ENCODE data around the gene NT5DC2.

The NT5DC2 gene

DNA sequence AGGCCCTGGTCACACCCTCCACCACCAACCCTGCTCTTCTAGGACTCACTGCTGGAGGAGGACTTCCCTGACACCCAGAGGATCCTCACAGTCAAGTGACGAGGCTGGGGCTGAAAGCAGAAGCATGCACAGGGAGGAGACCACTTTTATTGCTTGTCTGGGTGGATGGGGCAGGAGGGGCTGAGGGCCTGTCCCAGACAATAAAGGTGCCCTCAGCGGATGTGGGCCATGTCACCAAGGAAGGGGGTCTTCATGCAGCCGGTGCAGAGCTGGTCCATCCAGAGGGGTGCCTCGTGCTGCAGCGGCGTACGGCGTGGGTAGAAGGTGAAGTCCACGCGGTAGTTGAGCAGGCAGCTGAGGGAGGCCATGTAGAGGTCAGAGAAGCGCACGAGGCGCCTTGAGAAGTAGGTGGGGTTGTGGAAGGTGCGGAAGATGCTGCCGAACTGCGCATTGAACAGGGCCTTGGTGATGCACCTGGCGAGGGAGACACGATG lies 9.4 kb downstream of the NT5DC2 start:
- no peak for DNase-seq

DNA sequence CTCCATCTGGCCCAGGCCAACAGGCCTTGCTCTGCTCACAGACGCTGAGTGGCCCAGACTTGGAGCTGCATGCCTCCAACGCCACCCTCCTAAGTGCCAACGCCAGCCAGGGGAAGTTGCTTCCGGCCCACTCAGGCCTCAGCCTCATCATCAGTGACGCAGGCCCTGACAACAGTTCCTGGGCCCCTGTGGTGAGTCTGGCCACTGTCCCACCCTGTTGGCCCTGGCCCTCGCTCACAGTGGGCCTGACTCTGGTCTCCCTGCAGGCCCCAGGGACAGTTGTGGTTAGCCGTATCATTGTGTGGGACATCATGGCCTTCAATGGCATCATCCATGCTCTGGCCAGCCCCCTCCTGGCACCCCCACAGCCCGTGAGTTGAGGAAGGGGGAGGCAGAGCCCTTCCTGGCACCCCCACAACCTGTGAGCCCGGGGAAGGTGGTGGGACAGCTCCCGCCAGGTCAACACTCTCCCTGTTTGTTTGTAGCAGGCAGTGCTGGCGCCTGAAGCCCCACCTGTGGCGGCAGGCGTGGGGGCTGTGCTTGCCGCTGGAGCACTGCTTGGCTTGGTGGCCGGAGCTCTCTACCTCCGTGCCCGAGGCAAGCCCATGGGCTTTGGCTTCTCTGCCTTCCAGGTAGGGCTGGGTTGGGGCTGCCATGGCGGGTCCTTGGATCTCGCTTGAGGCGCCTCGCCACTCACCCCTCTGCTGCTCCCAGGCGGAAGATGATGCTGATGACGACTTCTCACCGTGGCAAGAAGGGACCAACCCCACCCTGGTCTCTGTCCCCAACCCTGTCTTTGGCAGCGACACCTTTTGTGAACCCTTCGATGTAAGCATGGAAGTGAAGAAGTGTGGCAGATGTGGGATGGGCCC lies 10.0 kb downstream of the NT5DC2 start:
- DNase-seq = no peak

DNA sequence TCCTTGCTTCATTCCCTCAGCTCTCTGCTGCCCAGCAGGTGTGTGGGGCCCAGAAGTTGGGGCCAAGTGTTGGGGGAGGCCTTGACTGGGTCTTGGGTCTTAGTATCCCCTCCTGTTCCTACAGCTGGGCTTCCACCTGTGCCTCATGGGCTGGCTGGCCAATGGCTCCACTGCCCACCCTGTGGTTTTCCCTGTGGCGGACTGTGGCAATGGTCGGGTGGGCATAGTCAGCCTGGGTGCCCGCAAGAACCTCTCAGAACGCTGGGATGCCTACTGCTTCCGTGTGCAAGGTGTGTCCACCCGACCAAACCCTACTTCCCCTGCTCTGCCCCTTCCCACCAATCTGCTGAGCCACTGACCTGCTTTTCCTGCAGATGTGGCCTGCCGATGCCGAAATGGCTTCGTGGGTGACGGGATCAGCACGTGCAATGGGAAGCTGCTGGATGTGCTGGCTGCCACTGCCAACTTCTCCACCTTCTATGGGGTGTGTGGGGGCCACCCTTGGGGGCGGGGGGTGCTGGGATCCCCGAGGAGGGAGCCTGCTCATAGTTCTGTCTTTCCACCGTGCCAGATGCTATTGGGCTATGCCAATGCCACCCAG lies 10.9 kb downstream of the NT5DC2 start:
- DNase-seq = no peak

GRCh38 chr3:52521881-52522650 lies 11.6 kb downstream of the NT5DC2 start:
- DNase-seq = no peak

DNA sequence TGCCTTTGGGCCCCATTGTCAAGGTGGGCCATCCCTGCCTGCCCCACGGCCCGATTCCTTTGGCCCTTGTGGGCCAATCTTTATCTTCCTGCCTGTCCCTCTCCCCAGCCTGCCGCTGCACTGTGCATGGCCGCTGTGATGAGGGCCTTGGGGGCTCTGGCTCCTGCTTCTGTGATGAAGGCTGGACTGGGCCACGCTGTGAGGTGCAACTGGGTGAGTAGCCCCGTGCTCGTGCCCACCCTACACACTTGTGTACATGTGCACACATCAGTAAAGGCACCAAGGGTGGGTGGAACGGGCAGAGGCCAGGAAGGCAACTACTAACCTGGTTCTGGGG lies 12.2 kb downstream of the NT5DC2 start:
- DNase-seq = no peak

DNA sequence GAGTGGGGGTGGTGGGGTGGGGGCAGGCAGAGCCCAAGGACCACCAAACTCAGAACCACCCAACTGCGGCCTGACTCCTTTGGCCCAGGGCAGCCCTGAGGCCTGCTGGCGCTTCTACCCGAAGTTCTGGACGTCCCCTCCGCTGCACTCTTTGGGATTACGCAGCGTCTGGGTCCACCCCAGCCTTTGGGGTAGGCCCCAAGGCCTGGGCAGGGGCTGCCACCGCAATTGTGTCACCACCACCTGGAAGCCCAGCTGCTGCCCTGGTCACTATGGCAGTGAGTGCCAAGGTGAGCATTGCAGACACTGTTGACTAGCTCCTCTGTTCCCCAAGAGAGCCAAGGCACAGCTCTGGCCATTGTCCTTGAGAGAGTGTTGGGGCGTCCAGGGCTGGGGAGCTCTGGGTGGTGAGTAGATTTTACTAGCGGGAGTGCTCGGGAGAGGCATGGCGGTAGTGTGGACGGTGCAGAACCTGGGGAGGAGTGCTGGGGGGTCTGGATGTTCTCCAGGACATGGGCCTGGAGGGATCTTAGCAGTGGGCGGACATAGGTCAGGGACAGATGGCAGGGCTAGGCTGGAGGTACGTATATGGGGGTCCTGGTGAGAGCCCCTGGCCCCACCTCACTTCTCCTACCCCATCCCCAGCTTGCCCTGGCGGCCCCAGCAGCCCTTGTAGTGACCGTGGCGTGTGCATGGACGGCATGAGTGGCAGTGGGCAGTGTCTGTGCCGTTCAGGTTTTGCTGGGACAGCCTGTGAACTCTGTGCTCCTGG lies 12.8 kb downstream of the NT5DC2 start:
- DNase-seq = no peak

DNA sequence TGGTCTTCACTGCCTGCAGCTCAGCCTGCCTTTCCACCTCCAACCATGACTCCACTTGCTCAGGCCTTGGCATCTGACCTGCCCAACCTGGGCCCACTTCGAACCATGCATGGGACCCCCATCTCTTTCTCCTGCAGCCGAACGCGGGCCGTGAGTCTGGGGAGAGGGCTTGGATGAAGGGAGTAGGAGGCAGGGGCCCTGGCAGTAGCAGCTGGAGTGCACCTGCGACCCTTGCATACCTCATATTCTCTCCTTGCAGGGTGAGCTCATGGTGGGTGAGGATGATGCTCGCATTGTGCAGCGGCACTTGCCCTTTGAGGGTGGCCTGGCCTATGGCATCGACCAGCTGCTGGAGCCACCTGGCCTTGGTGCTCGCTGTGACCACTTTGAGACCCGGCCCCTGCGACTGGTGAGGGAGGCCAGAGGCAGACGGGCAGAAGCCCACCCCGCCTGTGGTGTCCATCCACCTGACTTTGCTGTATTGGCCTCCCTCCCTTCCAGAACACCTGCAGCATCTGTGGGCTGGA lies 13.5 kb downstream of the NT5DC2 start:
- DNase-seq = no peak

- DNase-seq = no peak
These were observed 14.1 kb downstream of the NT5DC2 start for GRCh38 chr3:52519445-52520140.

- DNase-seq = no peak
These were observed 14.8 kb downstream of the NT5DC2 start for GRCh38 chr3:52518723-52519444.

GRCh38 chr3:52517796-52518722 lies 15.6 kb downstream of the NT5DC2 start:
- no peak for DNase-seq

DNA sequence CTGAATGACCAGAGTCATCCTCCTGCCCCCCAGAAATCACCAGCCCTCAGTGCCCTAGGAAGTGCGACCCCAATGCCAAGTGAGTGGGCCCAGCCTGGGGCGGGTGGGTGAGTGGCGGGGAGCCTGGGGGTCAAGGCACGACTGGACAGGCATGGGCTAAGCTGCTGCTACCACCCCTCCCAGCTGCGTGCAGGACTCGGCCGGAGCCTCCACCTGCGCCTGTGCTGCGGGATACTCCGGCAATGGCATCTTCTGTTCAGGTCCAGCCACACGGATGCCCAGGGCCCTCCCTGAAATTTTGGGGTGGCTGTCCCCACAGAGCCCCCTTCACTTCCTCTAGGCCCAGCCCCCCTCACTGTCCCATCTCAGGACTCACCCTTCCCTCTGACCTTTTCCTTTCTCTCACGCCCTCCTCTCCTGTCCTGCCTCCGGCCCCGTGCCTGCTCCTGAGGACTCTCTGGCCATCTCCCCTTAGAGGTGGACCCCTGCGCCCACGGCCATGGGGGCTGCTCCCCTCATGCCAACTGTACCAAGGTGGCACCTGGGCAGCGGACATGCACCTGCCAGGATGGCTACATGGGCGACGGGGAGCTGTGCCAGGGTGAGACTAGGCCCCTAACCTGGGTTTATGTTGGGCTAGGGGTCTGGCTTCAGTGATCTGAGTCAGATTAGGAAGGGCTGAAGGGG lies 17.0 kb downstream of the NT5DC2 start:
- no peak for DNase-seq

DNA sequence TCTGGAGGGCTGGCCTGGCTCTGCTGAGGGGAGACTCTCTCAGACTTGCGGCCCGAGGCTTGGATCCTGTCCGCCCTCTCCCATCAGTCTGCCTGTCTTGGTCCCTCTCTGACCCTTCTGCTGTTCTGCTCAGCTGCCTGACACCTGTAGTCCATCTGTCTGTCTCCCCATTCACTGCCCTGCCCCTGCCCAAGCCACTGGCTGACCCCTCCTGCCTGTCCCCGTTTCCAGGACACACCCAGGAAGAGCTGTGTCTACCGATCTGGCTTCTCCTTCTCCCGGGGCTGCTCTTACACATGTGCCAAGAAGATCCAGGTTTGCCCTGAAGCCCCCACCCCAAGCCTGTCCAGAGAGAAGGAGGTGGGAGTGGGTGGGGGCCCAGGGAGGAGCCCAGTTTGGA lies 18.5 kb downstream of the NT5DC2 start:
- no peak for DNase-seq

GRCh38 chr3:52514576-52514975 lies 19.1 kb downstream of the NT5DC2 start:
- DNase-seq = no peak

DNA sequence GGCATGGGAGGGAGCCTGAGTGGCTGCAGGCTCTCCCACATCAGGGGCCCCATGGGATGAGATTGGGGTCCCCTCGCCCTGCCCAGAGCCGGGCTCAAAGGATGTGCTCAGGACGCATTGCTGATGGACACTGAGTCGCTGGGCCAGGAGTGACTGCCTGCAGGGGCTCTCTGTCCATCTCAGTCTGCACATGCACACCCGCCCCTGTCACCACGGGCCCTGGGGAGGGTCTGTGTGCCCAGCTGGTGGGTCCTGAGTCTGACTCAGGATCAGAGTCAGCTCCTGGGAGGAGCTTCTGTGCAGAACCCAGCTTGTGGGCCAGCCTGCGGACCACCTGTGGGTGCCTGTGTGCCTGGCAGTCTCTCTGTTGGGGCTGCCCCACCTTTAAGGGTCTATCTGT lies 20.4 kb downstream of the NT5DC2 start:
- DNase-seq = no peak

DNA sequence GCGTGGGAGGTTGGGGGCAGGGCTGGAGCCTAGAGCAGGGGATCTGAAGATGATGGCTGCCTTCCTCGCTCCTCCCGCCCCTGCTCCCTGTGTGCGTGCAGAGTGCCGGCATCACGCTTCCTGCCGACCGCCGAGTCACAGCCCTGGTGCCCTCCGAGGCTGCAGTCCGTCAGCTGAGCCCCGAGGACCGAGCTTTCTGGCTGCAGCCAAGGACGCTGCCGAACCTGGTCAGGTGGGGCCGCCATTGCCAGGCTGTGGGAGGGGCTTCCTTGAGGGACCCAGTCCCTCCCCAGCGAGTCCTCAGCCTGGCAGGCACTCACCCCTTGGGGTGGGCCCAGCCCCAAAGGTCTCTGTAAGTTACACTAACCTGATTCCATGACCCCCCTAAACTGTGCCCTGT lies 20.9 kb downstream of the NT5DC2 start:
- no peak for DNase-seq

DNA sequence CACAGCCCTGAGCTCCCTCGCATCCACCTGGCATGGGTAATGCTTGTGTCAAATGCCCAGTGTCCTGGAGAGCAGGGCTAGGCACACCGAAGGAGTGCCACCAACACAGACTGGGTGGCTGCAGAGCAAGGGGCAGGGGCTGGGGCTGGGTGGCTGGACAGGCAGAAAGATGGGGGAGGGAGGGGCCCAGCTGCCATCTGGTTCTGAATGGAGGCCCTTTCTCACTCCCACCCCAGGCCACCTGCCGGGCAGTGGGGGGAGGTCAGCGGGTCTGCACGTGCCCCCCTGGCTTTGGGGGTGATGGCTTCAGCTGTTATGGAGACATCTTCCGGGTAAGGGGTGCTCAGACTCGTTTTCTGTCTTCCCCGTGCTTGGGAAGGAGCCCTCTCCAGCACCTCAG lies 21.6 kb downstream of the NT5DC2 start:
- no peak for DNase-seq

- no peak for DNase-seq
These were observed 22.1 kb downstream of the NT5DC2 start for GRCh38 chr3:52511509-52511908.

GRCh38 chr3:52509753-52510328 lies 23.8 kb downstream of the NT5DC2 start:
- DNase-seq = no peak

GRCh38 chr3:52507359-52507758 lies 26.3 kb downstream of the NT5DC2 start:
- DNase-seq = no peak

Data from NCI-H510A treated with DMSO at 0.1 percent for 48 hours (cell line).